Measurements from ENCODE around the gene ASB15.

GRCh38 chr7:123650595-123650994 is 49.0 kb downstream of the ASB15 start:
- TF ChIP-seq REST (IDR thresholded peaks at IDR 0.05; ENCODE audit: low read depth) (no peak), TAF1 (IDR thresholded peaks at IDR 0.05; ENCODE audit: low read depth) (no peak), EP300 (IDR thresholded peaks at IDR 0.05; ENCODE audit: borderline replicate concordance) (no peak), RAD21 (IDR thresholded peaks at IDR 0.05; ENCODE audit: low read depth) (no peak)

All from Ishikawa (cell line).